IMR-90 (cell line): Measurements from ENCODE around the gene FSD1. TPM values are rescaled to one million over a fixed set of nuclear protein-coding genes. Genes with fewer than 3 reads are reported as not detected.

Source experiments
- ATAC-seq: fragments of 200-7000 bp; cut with Tn5 transposase; 2 replicates; pipeline ENCODE4 v1.9.1; 2020; ENCODE audit warnings: low read depth, mild to moderate bottlenecking, moderate library complexity
- BruUV-seq: library from RNA; stranded (reverse); fragments of 400-500 nt; replicated peaks from 2 replicates; lab custom pipeline; 2021; lab: Mats Ljungman, UMichigan
- CTCF ChIA-PET: fragments of 300-600 bp; formaldehyde crosslinking; extraction: SDS; loops from one replicate; lab custom pipeline; 2021; ENCODE audit warnings: antibody characterized with exemption; lab: Yijun Ruan, JAX
- POLR2A ChIA-PET: fragments of 300-600 bp; sonication (Branson Sonifier 250); formaldehyde crosslinking; loops from one replicate; lab custom pipeline; 2022; ENCODE audit warnings: antibody characterized with exemption; ENCODE audit not compliant: unreplicated experiment; lab: Charles Lee
- DNase-seq: peaks from one replicate; pipeline ENCODE4 v3.0.0; 2013
- H2AFZ ChIP-seq: replicated peaks from 2 replicates; pipeline ENCODE3; 2013; ENCODE audit warnings: low read length, mild to moderate bottlenecking; ENCODE audit not compliant: poor library complexity
- H2AK5ac ChIP-seq: 2 replicates; pipeline ENCODE4 v1.6.1; 2013; ENCODE audit warnings: low read depth, low read length, inconsistent platforms
- H2AK9ac ChIP-seq: replicated peaks from 2 replicates; pipeline ENCODE3; 2013; ENCODE audit warnings: mild to moderate bottlenecking, low read depth, low read length, moderate library complexity; ENCODE audit not compliant: poor library complexity
- H2BK120ac ChIP-seq: 2 replicates; pipeline ENCODE4 v1.6.1; 2013; ENCODE audit warnings: low read depth, low read length, inconsistent platforms
- H2BK15ac ChIP-seq: 3 replicates; pipeline ENCODE4 v1.6.1; 2013; ENCODE audit warnings: low read depth, low read length, inconsistent platforms
- H2BK20ac ChIP-seq: 2 replicates; pipeline ENCODE4 v1.6.1; 2013; ENCODE audit warnings: low read depth, mild to moderate bottlenecking, inconsistent platforms, low read length, moderate library complexity
- H2BK5ac ChIP-seq: 2 replicates; pipeline ENCODE4 v1.6.1; 2013; ENCODE audit warnings: mild to moderate bottlenecking, low read depth, low read length, inconsistent platforms; ENCODE audit not compliant: poor library complexity, severe bottlenecking
- H3K14ac ChIP-seq: replicated peaks from 2 replicates; pipeline ENCODE4 v1.6.1; 2013; ENCODE audit warnings: low read depth, low read length, inconsistent platforms
- H3K18ac ChIP-seq: 2 replicates; pipeline ENCODE4 v1.6.1; 2013; ENCODE audit warnings: low read depth, low read length, control low read depth
- H3K23ac ChIP-seq: 2 replicates; pipeline ENCODE4 v1.6.1; 2013; ENCODE audit warnings: low read depth, low read length, inconsistent platforms
- H3K27ac ChIP-seq: 2 replicates; pipeline ENCODE4 v1.5.1; 2013; ENCODE audit warnings: mild to moderate bottlenecking, control low read depth, low read length; ENCODE audit not compliant: insufficient read depth
- H3K27me3 ChIP-seq: 2 replicates; pipeline ENCODE4 v1.6.1; 2013; ENCODE audit warnings: low read length; ENCODE audit not compliant: control insufficient read depth, insufficient read depth
- H3K36me3 ChIP-seq: 2 replicates; pipeline ENCODE4 v1.6.1; 2013; ENCODE audit warnings: low read length, mixed read lengths; ENCODE audit not compliant: control insufficient read depth, insufficient read depth
- H3K4ac ChIP-seq: 2 replicates; pipeline ENCODE4 v1.6.1; 2013; ENCODE audit warnings: low read depth, low read length, inconsistent platforms
- H3K4me1 ChIP-seq: 2 replicates; pipeline ENCODE4 v1.6.1; 2013; ENCODE audit warnings: low read length, mixed read lengths; ENCODE audit not compliant: control insufficient read depth, insufficient read depth
- H3K4me2 ChIP-seq: 2 replicates; pipeline ENCODE4 v1.6.1; 2013; ENCODE audit warnings: low read depth, mild to moderate bottlenecking, control low read depth, low read length, moderate library complexity
- H3K4me3 ChIP-seq: 2 replicates; pipeline ENCODE4 v1.5.1; 2013; ENCODE audit warnings: low read depth, mild to moderate bottlenecking, control low read depth, low read length, moderate library complexity; ENCODE audit not compliant: insufficient read depth
- H3K56ac ChIP-seq: 2 replicates; pipeline ENCODE4 v1.6.1; 2013; ENCODE audit warnings: low read length, inconsistent platforms; ENCODE audit not compliant: insufficient read depth; ENCODE audit errors: extremely low read depth
- H3K79me1 ChIP-seq, 2 experiments: 2 replicates each; pipeline ENCODE4 v1.6.1; 2013; ENCODE audit warnings: low read length in 2 of 2, inconsistent platforms in 1 of 2, low read depth in 1 of 2
- H3K9ac ChIP-seq: 2 replicates; pipeline ENCODE4 v1.6.1; 2013; ENCODE audit warnings: low read depth, low read length, control low read depth
- H3K9me1 ChIP-seq: 2 replicates; pipeline ENCODE4 v1.6.1; 2013; ENCODE audit warnings: low read length, inconsistent platforms; ENCODE audit not compliant: insufficient read depth
- H3K9me3 ChIP-seq: 2 replicates; pipeline ENCODE4 v1.6.1; 2013; ENCODE audit warnings: low read length; ENCODE audit not compliant: control insufficient read depth, insufficient read depth
- H4K20me1 ChIP-seq: 2 replicates; pipeline ENCODE4 v1.6.1; 2013; ENCODE audit warnings: low read length, inconsistent platforms; ENCODE audit not compliant: insufficient read depth
- H4K5ac ChIP-seq: 2 replicates; pipeline ENCODE4 v1.6.1; 2013; ENCODE audit warnings: mild to moderate bottlenecking, low read depth, low read length, control low read depth
- H4K8ac ChIP-seq, 2 experiments: 2 replicates each; pipeline ENCODE4 v1.6.1; 2013; ENCODE audit warnings: low read depth in 2 of 2, low read length in 2 of 2, control low read depth in 1 of 2, inconsistent platforms in 1 of 2
- H4K91ac ChIP-seq: 2 replicates; pipeline ENCODE4 v1.6.1; 2013; ENCODE audit warnings: low read depth, low read length, inconsistent platforms; ENCODE audit not compliant: insufficient read depth
- BHLHE40 ChIP-seq: fragments of 150-350 bp; IDR thresholded peaks from 2 replicates; pipeline ENCODE4 v1.6.1; 2016; ENCODE audit warnings: mild to moderate bottlenecking, low read depth, low read length
- CEBPB ChIP-seq: IDR thresholded peaks from 2 replicates; pipeline ENCODE4 v1.6.1; 2012; ENCODE audit warnings: low read depth, low read length, improper control_type of control experiment
- CHD1 ChIP-seq: IDR thresholded peaks from 2 replicates; pipeline ENCODE4 v1.6.1; 2012; ENCODE audit warnings: low read depth, low read length, improper control_type of control experiment
- MAFK ChIP-seq: IDR thresholded peaks from 2 replicates; pipeline ENCODE4 v1.6.1; 2012; ENCODE audit warnings: low read depth, low read length, improper control_type of control experiment
- MAZ ChIP-seq: IDR thresholded peaks from 2 replicates; pipeline ENCODE4 v1.6.1; 2012; ENCODE audit warnings: low read depth, mild to moderate bottlenecking, low read length, improper control_type of control experiment, moderate library complexity, borderline replicate concordance
- NFE2L2 ChIP-seq: fragments of 150-350 bp; IDR thresholded peaks from 2 replicates; pipeline ENCODE4 v1.6.1; 2016; ENCODE audit warnings: low read depth, mild to moderate bottlenecking, low read length
- POLR2A ChIP-seq: IDR thresholded peaks from 2 replicates; pipeline ENCODE4 v1.6.1; 2012; ENCODE audit warnings: mild to moderate bottlenecking, low read depth, low read length
- RAD21 ChIP-seq: IDR thresholded peaks from 2 replicates; pipeline ENCODE4 v1.6.1; 2012; ENCODE audit warnings: low read length, improper control_type of control experiment
- RCOR1 ChIP-seq: IDR thresholded peaks from 2 replicates; pipeline ENCODE4 v1.6.1; 2012; ENCODE audit warnings: mild to moderate bottlenecking, low read length, improper control_type of control experiment; ENCODE audit not compliant: insufficient replicate concordance
- SMC3 ChIP-seq: fragments of 150-350 bp; IDR thresholded peaks from 2 replicates; pipeline ENCODE4 v1.6.1; 2016; ENCODE audit warnings: low read depth, mild to moderate bottlenecking, antibody characterized with exemption, low read length, moderate library complexity
- WGBS, 2 experiments: methylation state at CpG; one replicate each; pipeline versions ENCODE4 v1.1.5 to v1.1.7; 2013; ENCODE audit warnings: missing lambda C conversion rate in 2 of 2; ENCODE audit not compliant: insufficient read length in 1 of 2; ENCODE audit errors: extremely low coverage in 2 of 2; 5-methylcytosine and 5-hydroxymethylcytosine counted together
- dilution Hi-C: fragments of 300-500 bp; cut with HindIII; formaldehyde crosslinking; loops from one replicate; pipeline ENCODE4 v1.14.3; 2018; ENCODE audit warnings: low sequenced_read_pairs; ENCODE audit not compliant: unreplicated experiment
- in situ Hi-C: fragments of 300-500 bp; cut with MboI; formaldehyde crosslinking; loops from 3 replicates; pipeline ENCODE4 v1.14.3; 2019; ENCODE audit warnings: low sequenced_read_pairs, inconsistent platforms, mixed read lengths
- intact Hi-C: fragments of 100-400 bp; cut with micrococcal nuclease; formaldehyde crosslinking; loops from 2 replicates; pipeline ENCODE4 v1.10.0; 2022
- polyA plus RNA-seq, 3 experiments: library from polyadenylated mRNA; depleted of rRNA; stranded (reverse); fragments of >200 nt; gene quantifications; 2 replicates each; pipeline ENCODE4 v1.2.3, GENCODE V29; 2012; ENCODE audit warnings: low replicate concordance in 1 of 3
- total RNA-seq: library from RNA; depleted of rRNA; stranded (reverse); fragments of >200 nt; gene quantifications from 2 replicates; pipeline ENCODE4 v1.2.3, GENCODE V29; 2012
- TF ChIP-seq, protein P1 (sequence below): conservative IDR thresholded peaks from 2 replicates; pipeline ENCODE4 v1.5.1; 2012; ENCODE audit warnings: mild to moderate bottlenecking, low read depth, low read length, improper control_type of control experiment

FSD1 gene
- total and polyA plus RNA-seq, 2 of the 4 experiments (the other 2 are of a cell fraction), result 17.4 to 24.4 TPM

GRCh38 chr19:4310247-4311121 lies 6.1 kb downstream of the FSD1 start:
- Histone ChIP-seq H3K9me1 (no peaks in the 10 kb centered on the region), H2AK9ac (peak overlapping the region; percentile 42), H2BK5ac (no peak overlapping the region), H4K5ac (no peak overlapping the region), H3K9ac (no peak overlapping the region), H2AFZ (no peak overlapping the region), H3K4me1 (no peaks in the 10 kb centered on the region), H2AK5ac (no peak overlapping the region), H3K23ac (no peak overlapping the region), H3K4me3 (no peak overlapping the region), H3K18ac (no peak overlapping the region), H3K4ac (no peak overlapping the region), H2BK15ac (no peak overlapping the region), H3K79me1 (peaks cover 0 to 3% of the 10 kb centered on the region in 2 experiments; a peak in 1 of 4 replicates), H4K8ac (no peak overlapping the region), H2BK120ac (no peak overlapping the region), H3K56ac (no peak overlapping the region), H4K91ac (no peak overlapping the region), H3K36me3 (peaks cover 11% of the 10 kb centered on the region; the same call in 1 of the 2 replicates), H3K4me2 (no peak overlapping the region), H3K9me3 (no peaks in the 10 kb centered on the region), H3K27ac (no peak overlapping the region), H3K14ac (no peak overlapping the region), H2BK20ac (no peak overlapping the region), H4K20me1 (no peaks in the 10 kb centered on the region), H3K27me3 (no peaks in the 10 kb centered on the region)
- ChIA-PET POLR2A (no interaction called here), CTCF (no interaction called here)
- intact Hi-C loops, result no loop called here
- TF ChIP-seq POLR2A (no peak), CHD1 (no peak), MAZ (no peak), RCOR1 (no peak), NFE2L2 (no peak), SMC3 (no peak), MAFK (no peak), CEBPB (no peak), RAD21 (no peak), BHLHE40 (no peak)
- TF ChIP-seq, protein P1, sequence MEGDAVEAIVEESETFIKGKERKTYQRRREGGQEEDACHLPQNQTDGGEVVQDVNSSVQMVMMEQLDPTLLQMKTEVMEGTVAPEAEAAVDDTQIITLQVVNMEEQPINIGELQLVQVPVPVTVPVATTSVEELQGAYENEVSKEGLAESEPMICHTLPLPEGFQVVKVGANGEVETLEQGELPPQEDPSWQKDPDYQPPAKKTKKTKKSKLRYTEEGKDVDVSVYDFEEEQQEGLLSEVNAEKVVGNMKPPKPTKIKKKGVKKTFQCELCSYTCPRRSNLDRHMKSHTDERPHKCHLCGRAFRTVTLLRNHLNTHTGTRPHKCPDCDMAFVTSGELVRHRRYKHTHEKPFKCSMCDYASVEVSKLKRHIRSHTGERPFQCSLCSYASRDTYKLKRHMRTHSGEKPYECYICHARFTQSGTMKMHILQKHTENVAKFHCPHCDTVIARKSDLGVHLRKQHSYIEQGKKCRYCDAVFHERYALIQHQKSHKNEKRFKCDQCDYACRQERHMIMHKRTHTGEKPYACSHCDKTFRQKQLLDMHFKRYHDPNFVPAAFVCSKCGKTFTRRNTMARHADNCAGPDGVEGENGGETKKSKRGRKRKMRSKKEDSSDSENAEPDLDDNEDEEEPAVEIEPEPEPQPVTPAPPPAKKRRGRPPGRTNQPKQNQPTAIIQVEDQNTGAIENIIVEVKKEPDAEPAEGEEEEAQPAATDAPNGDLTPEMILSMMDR, result no peak
- ATAC-seq (no peak), DNase-seq (no peak)
- dilution Hi-C loops, result no loop called here
- BruUV-seq, result no TSS peak
- WGBS, 2 experiments, result 93% methylated on average over 8 of the region's 22 CpGs; no CpG with 5 or more reads in 1 of the 2 experiments
- in situ Hi-C loops, result no loop called here
